Activated T-cell treated with anti-CD3 and anti-CD28 coated beads, Interleukin-2, amount 50 U/mL, for 48 hours (primary cell): Measurements from ENCODE around the gene AMDHD2.
"Not testable (repeated sequence)": the region's sequence is repeated elsewhere in the genome, so short reads cannot be mapped to it uniquely, and the experiment has no call there.

Source experiments
- DNase-seq, 2 experiments: peaks; one replicate each; pipeline ENCODE4 v3.0.0-alpha.2; 2020

Gene AMDHD2

GRCh38 chr16:2535625-2536013 lies 15.4 kb downstream of the AMDHD2 start:
- DNase-seq, result no peak

DNA sequence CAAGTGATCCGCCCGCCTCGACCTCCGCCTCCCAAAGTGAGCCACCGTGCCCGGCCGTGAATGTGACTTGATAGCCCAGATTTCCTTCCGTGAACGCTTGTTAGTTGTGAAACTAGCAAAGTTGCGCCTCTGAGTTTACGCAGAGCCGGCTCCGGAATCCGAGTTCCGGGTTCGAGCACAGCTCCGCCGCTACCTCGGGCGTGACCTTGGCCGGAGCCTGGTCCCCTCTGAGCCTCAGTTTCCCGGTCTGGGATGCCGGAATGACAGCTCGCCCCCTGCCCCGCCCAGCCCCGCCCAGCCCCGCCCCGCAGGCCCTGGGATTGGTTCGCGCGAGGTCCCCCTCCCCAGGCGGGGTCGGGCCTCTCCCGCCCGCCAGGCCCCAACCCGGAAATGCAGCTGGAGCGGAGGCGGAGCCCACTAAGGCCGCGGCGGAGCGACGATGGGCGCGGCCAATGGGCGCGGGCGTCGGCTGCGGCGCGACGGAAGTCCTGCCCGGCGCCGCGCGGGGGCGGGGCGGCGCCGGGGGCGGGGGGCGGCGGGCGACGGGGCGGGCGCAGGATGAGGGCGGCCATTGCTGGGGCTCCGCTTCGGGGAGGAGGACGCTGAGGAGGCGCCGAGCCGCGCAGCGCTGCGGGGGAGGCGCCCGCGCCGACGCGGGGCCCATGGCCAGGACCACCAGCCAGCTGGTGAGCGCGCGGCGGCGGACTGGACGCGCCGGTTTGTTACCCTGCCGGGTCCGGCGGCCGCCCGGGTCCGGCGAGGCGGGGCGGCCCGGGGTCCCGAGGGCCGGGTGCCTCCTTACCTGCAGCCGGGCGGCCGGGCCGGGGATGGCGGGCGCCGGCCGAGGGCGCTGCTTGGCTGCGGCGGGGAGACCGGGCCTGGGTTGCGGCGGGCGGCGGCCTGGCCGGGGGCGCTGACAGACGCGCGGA lies 17.5 kb downstream of the AMDHD2 start, which contains the start of gene PDPK1:
TSS of gene PDPK1 (plus strand) at position 571 of the 929 bp plus-strand sequence. CDS start at position 663, 92 bp downstream.
- peak; percentile 94 to 97 for DNase-seq

- not testable (repeated sequence) for DNase-seq
Measured at GRCh38 chr16:2539192-2539844, 19.1 kb downstream of the AMDHD2 start.

DNA sequence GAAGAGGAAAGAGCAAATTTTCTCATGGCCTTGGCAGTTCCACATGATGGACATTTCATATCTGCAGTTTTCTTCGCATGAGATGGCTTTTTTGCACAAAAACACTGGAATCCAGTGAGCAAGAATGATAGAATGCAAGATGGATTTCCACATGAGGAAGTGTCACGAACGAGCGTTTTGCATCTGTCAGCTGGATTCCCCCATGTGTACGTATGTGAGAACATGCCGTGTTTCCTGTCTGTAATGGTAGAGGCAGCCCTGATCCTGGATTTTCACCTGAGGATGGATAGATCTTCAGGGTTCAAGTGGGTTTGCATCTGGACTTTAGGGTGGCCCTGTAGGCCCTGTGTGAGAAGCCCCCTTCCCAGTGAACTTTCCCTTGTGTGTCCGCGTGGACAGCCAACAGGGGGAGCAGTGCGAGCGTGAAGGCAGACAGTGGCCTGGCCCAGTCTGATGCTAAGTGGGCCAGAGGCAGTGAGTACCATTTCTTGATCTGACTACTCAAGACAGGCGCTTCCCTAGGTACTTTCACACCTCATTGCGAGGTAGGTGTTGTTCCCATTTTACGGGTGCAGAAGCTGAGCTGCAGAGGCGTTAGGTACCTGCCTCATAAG lies 19.8 kb downstream of the AMDHD2 start:
- peak; percentile 70 to 72 for DNase-seq

- not testable (repeated sequence) for DNase-seq
Measured at GRCh38 chr16:2540912-2541311, 20.7 kb downstream of the AMDHD2 start.

- DNase-seq, result not testable (repeated sequence)
Measured at GRCh38 chr16:2541409-2541808, 21.2 kb downstream of the AMDHD2 start.

DNA sequence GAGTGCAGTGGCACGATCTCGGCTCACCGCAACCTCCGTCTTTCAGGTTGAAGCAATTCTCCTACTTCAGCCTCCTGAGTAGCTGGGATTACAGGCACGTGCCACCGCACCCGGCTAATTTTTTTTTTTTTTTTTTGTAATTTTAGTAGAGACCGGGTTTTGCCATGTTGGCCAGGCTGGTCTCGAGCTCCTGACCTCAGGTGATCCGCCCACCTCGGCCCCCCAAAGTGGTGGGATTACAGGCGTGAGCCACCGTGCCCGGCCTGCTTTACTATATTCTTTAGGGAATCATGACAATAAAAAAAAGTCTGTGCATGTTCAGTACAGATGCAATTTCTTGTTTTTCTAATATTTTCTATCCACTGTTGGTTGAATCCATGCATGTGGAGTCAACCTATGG lies 23.6 kb downstream of the AMDHD2 start:
- DNase-seq, result not testable (repeated sequence)

DNA sequence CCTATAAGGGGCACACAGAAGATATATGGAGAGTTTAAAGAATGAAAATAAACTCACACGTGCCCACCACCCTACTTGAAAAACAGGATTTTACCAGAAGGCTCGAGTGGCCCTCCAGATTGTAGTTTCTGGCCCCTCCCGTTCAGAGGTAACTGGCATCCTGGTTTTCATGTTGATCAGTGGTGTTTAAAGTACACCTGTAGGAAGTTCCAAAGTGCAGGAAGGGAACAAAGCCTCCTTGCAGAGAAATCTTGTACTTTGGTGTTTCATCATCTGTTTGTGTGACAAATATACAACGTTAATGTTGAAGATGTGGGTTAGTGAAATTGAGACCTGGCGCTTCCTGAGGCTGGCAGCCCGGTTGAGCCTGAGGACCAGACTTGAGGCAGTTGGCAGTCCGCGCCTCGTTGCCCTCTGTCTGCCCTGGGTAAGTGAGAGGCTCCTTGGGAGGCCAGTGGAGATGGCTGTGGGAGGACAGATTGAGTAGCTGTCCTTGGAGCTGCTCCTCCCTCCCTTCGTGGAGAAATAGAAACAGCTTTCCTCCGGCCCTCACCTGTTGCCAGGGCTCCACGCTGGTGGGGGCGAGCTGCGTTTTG lies 30.2 kb downstream of the AMDHD2 start:
- DNase-seq, result not testable (repeated sequence)

DNA sequence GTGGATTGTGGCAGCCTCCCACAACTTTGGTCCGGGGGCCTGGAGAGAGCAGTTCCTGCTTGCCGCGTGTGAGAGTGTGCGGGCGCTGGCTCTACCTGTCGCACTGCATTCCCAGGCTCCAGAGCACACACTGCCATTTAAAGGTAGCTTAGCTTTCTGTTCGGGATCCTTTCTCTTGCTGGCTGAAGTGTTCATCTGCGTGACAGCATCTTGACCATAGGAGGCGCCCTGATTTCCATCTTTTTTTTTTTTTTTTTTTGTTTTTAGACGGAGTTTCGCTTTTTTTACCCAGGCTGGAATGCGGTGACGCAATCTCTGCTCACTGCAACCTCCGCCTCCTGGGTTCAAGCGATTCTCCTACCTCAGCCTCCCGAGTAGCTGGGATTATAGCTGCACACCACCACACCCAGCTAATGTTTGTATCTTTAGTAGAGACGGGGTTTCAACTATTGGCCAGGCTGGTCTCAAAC lies 31.3 kb downstream of the AMDHD2 start:
- not testable (repeated sequence) for DNase-seq

DNA sequence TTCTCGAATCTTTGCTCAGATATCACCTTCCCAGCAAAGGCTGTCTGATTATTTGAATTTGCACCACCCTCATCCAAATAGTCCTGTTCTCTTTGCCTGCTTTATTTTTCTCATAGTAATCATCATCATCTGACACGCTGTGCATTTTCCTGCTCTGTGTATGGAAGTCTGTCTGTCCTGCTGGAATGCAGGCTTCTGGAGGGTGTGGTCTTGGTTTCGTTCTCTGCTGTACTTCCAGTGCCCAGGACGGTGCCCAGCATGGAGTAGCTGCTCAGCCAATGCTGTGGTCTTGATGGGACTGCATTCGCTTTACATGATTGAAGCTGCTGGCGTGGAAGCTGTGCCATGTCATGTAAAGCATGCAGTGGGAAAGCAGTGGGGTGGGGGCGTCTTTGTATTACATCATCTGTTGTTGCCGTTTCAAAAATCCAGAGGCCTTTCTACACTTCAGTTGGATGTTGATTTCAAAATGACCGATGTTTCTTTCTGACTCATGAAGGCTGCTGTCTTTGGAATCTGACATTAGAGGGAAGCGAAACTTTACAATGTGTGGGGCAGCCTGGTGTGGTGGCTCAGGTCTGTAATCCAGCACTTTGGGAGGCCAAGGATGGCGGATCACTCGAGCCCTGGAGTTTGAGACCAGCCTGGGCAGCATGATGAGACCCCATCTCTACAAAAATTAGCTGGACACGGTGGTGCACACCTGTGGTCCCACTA lies 34.7 kb downstream of the AMDHD2 start:
- DNase-seq, result not testable (repeated sequence)

DNA sequence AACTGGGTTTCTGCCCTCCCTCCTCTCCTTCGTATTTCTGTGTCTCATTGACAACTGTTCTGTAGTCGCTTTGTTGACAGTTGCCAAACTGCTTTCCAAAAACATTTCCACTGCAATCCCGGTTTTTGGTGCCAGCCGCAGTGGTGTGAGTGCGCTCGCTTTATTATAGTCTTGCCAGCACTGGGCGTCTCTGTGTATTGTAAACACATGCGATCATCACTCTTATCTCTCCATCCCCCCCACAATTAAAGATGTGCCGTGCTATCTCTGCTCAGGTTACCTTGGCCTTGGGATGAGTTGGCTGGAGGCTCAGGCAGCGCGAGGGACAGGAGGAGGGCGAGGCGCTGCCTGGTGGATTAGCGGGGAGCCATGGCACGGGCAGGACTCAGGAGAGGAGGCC lies 37.0 kb downstream of the AMDHD2 start:
- DNase-seq, result not testable (repeated sequence)

DNA sequence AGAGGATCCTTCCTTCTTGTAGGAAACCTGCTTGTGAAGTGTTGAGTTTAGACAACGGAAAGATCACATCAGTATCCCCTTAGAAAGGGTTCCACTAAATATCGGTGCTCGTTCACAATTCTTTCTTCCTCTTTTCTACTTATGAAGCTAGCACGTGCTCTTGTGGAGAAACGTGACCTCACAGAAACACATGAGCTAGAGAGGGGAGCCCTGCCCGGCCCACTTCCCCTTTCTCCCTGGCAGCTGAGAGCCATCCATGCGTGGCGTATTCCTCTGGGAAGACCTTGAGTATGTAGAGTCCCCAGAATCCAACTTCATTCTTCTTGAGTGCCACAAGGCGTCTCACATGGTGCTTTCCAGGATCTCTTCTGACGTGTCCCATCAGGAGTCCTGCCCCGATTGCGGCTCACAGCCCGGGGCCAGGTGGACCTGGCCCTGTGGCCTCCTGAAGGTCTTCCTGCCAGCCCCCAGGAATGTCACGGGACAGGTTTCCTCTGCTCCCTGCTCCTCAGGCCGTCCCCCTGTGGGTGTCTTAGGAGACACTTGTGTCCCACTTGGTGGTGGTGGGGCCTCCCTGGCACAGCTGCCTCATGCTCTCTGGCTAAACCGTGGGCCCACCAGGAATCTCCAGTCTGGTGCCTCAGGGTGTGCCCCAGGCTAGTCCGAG lies 40.1 kb downstream of the AMDHD2 start:
- DNase-seq, result not testable (repeated sequence)

- DNase-seq, result peak; percentile 59 to 77
Measured at GRCh38 chr16:2560798-2561133, 40.6 kb downstream of the AMDHD2 start.

- DNase-seq, result not testable (repeated sequence)
Measured at GRCh38 chr16:2567506-2567905, 47.3 kb downstream of the AMDHD2 start.

- DNase-seq, result not testable (repeated sequence)
Measured at GRCh38 chr16:2568573-2568972, 48.4 kb downstream of the AMDHD2 start.

DNA sequence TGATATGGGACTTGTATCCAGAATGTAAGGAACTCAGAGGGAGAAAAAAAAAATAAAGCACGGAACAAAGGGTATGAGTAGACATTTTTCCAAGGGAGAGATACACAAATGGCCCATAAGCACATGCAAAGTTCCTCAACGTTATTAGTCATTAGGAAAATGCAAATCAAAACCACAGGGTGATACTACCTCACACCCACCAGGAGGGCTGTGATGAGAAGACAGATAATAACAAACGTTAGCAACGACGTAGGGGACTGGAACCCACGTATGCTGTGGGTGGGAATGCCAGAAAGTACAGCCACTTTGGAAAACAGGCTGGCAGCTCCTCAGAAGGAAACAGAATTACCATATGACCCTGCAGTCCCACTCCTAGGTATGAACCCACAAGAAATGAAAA lies 52.5 kb downstream of the AMDHD2 start:
- not testable (repeated sequence) for DNase-seq

DNA sequence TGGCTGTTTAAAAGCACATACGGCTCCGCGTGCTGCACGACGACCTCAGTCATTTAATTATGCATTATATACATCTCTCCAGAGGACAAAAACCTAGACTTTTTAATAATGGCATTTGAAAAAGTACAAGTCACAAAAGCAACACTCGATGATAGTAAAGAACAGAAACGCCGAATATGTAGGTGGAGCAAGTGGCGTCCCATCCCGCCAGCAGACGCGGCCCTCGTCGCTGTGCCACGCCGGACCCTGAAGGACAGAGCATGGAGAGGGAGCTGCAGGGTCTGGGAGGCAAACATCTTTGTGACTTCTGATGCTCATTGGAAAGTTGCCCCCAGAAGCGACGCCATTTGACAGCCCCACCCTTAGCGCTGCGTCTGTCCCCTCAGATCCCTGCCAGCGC lies 55.7 kb downstream of the AMDHD2 start:
- DNase-seq, result not testable (repeated sequence)

DNA sequence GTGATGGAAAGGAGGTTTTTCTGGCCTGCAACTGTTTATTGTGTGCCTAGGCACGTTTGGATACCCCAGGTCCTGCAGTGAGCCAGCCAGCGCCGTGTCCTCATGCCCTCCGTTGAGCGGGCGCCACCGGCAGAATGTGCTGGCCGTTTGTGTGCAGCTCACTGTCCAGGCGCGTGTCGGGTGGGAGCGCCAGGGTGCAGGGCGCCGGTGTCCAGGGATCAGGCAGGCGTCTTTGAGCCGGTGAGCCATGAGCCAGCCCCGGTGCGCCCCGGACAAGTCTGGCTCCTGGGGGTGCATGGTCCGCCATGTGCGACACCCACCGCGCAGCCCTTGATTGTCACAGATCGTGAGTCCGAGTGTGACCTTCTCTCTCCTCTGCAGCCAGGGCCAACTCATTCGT lies 56.9 kb downstream of the AMDHD2 start:
- not testable (repeated sequence) for DNase-seq

- DNase-seq, result not testable (repeated sequence)
Measured at GRCh38 chr16:2578905-2579304, 58.7 kb downstream of the AMDHD2 start.

DNA sequence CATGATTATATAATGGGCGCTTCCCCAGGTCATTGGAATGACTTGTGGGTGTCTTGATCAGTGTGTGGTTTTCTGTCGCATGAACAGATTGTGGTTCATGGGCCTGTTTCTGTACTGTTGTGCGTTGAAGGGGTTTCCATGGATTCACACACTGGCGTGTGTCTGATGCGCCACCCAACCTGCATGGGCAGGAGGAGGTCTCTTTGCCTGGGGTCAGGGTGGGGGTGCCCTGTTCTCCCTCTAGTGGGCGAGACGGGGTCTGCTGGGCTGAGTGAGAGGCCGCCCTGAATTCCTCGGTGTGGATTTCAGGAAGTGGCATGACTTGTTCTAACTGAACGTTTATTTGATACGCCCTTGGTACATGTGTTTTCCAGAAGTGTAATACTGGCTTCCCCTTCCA lies 60.0 kb downstream of the AMDHD2 start:
- peak; percentile 38 to 52 for DNase-seq

DNA sequence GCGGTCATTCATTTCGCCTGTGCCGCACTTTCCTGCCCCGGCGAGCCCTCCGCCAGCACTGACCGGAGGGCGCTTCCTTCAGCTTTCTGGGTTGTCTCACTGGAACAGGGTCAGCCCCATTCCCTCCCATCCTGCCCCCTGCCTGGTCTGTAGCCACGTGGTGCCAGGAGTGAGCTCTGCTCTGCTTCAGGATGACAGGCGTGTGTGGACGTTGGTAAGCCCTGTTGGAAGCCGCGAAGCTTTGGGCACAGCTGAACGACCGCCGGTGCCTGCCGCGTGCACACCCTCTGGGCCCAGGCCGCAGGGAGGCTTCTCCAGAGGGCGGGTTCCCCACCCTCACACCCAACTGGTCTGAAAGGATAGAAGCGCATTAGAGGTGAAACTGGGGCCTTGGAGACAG lies 60.6 kb downstream of the AMDHD2 start:
- not testable (repeated sequence) for DNase-seq
